ENCODE data around the gene HLA-DQA1. TPM values are rescaled to one million over a fixed set of nuclear protein-coding genes. Genes with fewer than 3 reads are reported as not detected.
A peak's percentile ranks its signal among the peaks of the same experiment; 100 is the strongest.
"Not testable (repeated sequence)": the region's sequence is repeated elsewhere in the genome, so short reads cannot be mapped to it uniquely, and the experiment has no call there.

The HLA-DQA1 gene
- total RNA-seq, 1 donor from 2014 or later: 4.9 TPM

DNA sequence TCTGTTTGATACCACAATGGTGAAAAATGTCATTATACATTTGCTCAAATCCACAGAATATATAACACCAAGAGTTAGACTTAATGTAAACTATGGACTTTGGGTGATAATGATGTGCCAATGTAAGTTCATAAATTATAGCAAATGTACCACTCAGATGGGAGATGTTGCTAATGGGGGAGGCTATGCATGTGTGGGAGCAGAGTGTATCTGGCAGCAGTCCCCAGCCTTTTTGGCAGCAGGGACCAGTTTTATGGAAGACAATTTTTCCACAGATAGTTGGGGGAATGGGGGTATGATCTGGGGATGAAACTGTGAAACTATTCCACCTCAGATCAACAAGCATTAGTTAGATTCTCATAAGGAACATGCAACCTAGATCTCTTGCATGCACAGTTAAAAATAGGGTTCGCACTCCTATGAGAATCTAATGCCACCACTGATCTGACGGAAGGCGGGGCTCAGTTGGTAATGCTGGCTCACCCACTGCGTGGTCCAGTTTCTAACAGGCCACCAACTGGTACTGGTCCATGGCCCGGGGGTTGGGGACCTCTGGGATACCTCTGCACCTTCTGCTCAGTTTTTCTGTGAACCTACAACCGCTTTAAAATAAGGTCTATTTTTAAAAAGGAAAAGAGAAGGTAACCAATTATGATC, 8.0 kb downstream of the HLA-DQA1 start:
- intact Hi-C loops (cut with micrococcal nuclease): no loop called here
- ATAC-seq: no peak
- DNase-seq: no peak

DNA sequence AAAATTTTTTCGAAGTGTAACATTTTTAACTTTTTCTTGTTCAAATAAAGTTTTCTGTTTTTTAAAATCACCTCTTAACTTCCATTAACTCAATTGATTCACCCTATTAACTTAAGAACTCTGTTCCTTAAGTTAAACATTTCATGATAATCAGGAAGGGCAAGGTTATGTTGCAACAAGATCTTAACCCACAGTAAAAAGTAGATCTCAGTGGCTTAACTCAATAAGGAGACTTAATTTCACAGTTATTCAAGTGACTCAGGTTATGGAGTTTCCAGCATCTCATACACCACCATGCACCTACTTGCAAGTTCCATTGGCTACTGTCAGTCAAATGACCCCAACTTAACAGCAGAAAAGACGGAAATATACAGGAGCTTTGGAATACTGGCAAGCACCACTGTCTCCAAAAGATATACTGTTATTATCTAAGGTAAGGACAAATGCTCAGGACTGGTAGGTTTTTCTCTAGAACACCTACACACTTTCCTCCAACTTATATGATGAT, 18.1 kb downstream of the HLA-DQA1 start:
- DNase-seq (no peak), ATAC-seq (no peak)
- intact Hi-C loops (cut with micrococcal nuclease): no loop called here

DNA sequence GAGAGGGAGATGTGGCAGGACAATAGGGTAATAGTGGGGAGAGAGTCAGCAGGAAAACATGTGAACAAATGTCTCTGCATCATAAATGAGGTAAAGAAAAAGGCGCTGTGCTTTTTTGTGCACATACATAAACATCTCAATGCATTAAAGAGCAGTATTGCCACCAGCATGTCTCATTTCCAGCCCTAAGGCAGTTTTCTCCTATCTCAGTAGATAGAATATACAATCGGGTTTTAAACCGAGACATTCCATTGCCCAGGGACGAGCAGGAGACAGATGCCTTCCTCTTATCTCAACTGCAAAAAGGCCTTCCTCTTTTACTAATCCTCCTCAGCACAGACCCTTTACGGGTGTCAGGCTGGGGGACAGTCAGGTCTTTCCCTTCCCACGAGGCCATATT, 20.1 kb downstream of the HLA-DQA1 start:
- DNase-seq; ATAC-seq; intact Hi-C loops (cut with micrococcal nuclease): not testable (repeated sequence)

- DNase-seq; intact Hi-C loops (cut with micrococcal nuclease); ATAC-seq: not testable (repeated sequence)
Measured at GRCh38 chr6:32657819-32658218, 20.6 kb downstream of the HLA-DQA1 start.

- DNase-seq (no peak), ATAC-seq (no peak)
- intact Hi-C loops (cut with micrococcal nuclease): no loop called here
Measured at GRCh38 chr6:32658268-32658897, 21.2 kb downstream of the HLA-DQA1 start.

GRCh38 chr6:32659856-32660595, 22.8 kb downstream of the HLA-DQA1 start:
- intact Hi-C loops (cut with micrococcal nuclease): no loop called here
- DNase-seq (no peak), ATAC-seq (no peak)

DNA sequence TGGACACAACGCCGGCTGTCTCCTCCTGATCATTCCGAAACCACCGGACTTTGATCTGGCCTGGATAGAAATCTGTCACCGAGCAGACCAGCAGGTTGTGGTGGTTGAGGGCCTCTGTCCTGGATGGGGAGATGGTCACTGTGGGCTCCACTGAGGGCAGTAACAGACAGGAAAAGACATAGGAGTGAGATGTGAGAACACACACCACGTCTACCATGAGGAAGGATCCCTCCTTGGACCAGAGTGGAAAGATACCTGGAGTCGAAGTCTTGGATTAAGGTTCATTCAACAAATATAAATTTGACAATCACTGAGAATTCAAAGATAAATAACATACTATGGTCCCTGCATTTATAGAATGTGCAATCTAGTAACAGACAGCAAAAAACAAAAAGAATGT, 24.9 kb downstream of the HLA-DQA1 start:
- intact Hi-C loops (cut with micrococcal nuclease): no loop called here
- no peak for ATAC-seq
- DNase-seq: no peak

GRCh38 chr6:32662836-32663235, 25.6 kb downstream of the HLA-DQA1 start:
- ATAC-seq (no peak), DNase-seq (no peak)
- intact Hi-C loops (cut with micrococcal nuclease): no loop called here

DNA sequence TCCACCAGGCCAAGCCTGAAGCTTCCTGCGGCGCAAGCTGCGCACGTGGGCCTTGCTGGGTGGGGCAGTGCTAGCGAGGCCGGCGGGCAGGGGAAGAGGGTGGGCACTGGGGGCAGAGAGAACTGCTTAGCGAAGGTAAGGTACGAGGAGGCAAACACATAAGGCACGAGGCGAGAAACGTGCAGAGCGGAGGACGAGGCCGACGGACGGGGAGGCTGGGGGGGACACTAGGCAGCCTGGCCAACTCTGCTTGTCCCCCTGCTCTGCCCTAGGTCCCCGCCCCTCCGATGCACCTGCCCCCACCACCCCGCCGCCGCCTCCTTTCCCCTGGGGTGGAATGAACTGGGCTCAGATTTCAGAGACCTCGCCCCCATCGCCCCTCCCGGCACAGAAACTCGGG, 27.1 kb downstream of the HLA-DQA1 start:
- ATAC-seq: no peak
- no peak for DNase-seq
- intact Hi-C loops (cut with micrococcal nuclease): loop anchor here (2.0 kb wide), 1 partner anchor 98 kb away; the partner anchor contains the start of gene HLA-DQB2

DNA sequence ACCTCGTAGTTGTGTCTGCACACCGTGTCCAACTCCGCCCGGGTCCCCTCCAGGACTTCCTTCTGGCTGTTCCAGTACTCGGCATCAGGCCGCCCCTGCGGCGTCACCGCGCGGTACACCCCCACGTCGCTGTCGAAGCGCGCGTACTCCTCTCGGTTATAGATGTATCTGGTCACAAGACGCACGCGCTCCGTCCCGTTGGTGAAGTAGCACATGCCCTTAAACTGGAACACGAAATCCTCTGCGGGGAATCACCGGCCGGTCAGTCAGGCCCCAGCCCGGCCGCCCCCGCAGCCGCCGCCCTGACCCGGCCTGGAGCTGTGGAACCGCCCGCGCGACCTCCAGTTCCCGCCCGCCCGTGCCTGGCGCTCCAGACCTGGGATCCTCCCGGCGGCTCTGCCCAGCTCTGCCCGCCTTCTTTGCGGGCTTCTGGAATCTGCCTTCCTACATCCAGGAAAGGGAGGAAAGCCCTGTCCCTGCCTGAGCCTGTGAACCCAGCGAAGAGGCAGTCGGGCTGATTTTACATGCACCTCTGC, 27.7 kb downstream of the HLA-DQA1 start:
- intact Hi-C loops (cut with micrococcal nuclease): loop anchor here (2.0 kb wide), 1 partner anchor 98 kb away; the partner anchor contains the start of gene HLA-DQB2
- DNase-seq (peak; percentile 51), ATAC-seq (peak; percentile 82)

DNA sequence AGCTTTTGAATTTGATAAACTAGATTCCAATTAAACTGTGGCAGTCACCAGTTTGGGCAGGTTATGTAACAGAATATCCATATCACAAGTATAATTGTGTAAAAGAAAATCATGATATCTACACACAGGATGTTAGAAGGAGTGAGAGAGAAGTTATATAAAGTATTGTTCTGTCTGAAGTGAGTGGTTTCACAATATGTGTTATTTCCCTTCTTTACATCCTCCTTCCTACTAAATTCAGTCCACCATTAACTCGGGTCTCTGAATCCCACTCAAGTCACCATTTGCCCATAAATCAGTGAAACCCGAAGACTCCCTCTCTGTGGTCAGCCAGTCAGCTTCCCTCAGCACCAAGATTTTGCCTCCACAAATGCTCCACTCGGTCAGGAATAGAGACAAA, 28.5 kb downstream of the HLA-DQA1 start:
- intact Hi-C loops (cut with micrococcal nuclease): loop anchor here (2.0 kb wide), 1 partner anchor 97 kb away; the partner anchor contains the start of gene HLA-DQB2
- no peak for DNase-seq
- no peak for ATAC-seq

DNA sequence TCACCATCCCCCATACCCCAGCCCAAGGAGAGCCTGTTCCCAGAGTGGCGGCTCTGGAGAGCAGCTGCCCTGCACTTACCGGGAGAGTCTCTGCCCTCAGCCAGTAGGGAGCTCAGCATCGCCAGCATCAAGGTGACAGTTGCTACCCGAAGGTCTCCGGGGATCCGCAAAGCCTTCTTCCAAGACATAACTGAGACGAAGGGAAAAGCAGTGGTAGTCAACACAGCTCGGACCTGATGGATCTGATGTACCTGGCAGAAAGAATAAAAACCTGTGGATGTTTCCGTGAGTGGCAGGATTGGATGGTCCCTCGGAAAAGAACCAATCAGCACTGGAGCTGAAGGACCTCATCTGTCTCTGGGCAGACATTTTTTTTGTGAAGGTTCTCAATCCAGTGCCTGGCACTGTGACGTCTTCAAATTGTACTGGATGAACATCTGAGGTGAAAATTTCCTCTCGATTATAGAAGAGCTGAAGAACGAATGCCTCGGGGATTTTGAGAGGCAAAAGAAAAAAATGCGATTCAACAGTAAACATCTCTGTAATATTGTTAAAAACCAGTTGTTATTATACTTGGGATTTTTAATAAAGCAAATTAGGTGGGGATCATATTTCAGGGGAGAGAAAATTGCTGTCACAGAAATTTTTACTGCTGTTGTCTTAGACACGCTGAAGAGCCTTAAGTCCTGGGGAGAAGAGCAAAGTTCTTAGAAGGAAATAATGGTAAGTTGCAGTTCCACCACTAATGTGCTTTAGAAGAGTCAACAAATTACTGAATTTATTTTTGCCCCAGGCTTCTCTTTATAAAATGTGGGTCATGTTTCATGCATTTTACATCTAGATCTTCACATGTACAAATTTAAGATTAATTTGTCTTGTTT, 29.5 kb downstream of the HLA-DQA1 start, which contains the start of gene HLA-DQB1:
Gene HLA-DQB1 (minus strand): TSS at position 238 of the 881 bp plus-strand sequence. CDS start 50 bp downstream, at position 188.
- ATAC-seq (peak; percentile 79), DNase-seq (no peak)
- intact Hi-C loops (cut with micrococcal nuclease): no loop called here

GRCh38 chr6:32668226-32668747, 31.1 kb downstream of the HLA-DQA1 start:
- DNase-seq (no peak), ATAC-seq (peak; percentile 61)
- intact Hi-C loops (cut with micrococcal nuclease): no loop called here

DNA sequence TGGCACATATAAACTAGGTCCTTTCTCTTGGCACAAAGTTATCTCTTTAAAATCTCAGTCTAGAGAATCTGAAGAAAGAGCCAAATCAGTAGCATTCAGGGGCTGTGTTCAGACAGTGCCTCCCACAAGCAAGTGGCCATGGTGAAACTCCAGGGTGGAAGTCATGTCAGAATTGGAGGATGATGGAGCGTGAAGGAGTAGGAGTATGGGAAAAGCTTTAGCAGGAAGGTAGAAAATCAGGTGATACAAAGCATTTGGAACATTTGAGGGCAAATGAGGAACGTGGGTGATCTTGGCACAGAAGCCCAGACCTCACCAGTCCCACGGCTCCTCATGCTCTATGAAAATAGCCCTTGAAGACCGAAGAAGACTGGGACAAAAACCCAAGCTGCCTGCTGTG, 32.0 kb downstream of the HLA-DQA1 start:
- no peak for DNase-seq
- intact Hi-C loops (cut with micrococcal nuclease): no loop called here
- no peak for ATAC-seq

- intact Hi-C loops (cut with micrococcal nuclease): no loop called here
- ATAC-seq (no peak), DNase-seq (no peak)
Measured at GRCh38 chr6:32669893-32670292, 32.7 kb downstream of the HLA-DQA1 start.

DNA sequence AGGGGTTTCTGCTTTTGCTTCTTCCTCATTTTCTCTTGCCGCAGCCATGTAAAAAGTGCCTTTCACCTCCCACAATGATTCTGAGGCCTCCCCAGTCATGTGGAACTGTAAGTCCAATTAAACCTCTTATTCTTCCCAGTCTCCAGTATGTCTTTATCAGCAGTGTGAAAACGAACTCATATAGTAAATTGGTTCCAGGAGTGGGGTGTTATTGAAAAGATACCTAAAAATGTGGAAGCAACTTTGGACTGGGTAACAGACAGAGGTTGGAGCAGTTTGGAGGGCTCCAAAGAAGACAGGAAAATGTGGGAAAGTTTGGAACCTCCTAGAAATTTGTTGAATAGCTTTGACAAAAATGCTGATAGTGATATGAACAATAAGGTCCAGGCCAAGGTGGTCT, 34.7 kb downstream of the HLA-DQA1 start:
- ATAC-seq; DNase-seq; intact Hi-C loops (cut with micrococcal nuclease): not testable (repeated sequence)

- ATAC-seq; intact Hi-C loops (cut with micrococcal nuclease); DNase-seq: not testable (repeated sequence)
Measured at GRCh38 chr6:32674123-32674522, 36.9 kb downstream of the HLA-DQA1 start.

- no peak for DNase-seq
- ATAC-seq: no peak
- intact Hi-C loops (cut with micrococcal nuclease): no loop called here
Measured at GRCh38 chr6:32679492-32679891, 42.3 kb downstream of the HLA-DQA1 start.

All from left ventricle myocardium superior (tissue), 1 donor.